GM21447 (cell line): ENCODE measurements around the gene EPN1.

Experiments
- ATAC-seq: cut with Tn5 transposase; IDR thresholded peaks from one replicate; pipeline ENCODE4 v1.9.1; 2021; ENCODE audit not compliant: unreplicated experiment

The EPN1 gene

DNA sequence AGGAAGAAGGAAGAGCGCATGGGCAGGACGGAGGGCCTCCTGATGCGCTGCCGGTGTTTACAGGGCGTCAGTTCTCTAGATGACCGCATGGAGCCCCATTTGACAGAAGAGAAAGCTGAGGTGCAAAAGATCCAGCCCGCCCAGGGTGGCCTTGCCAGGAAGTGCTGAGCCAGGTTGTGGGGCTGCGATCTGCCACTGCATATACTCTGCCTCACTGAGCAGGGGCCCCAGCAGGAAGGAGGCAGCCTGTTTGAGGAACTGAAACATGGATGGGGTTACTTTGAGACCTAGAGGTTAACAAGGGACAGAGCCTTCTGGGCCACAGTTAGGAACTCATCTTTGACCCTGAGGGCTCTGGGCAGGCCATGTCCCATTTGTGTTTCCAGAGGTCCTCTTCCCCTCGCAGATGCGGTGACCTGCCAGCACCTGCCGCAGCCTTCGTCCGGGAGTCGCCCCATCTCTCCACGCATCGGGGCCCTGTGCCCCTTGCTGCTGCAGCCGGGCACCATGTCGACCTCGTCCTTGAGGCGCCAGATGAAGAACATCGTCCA is 3.2 kb downstream of the EPN1 start:
- peak; percentile 71 for ATAC-seq

DNA sequence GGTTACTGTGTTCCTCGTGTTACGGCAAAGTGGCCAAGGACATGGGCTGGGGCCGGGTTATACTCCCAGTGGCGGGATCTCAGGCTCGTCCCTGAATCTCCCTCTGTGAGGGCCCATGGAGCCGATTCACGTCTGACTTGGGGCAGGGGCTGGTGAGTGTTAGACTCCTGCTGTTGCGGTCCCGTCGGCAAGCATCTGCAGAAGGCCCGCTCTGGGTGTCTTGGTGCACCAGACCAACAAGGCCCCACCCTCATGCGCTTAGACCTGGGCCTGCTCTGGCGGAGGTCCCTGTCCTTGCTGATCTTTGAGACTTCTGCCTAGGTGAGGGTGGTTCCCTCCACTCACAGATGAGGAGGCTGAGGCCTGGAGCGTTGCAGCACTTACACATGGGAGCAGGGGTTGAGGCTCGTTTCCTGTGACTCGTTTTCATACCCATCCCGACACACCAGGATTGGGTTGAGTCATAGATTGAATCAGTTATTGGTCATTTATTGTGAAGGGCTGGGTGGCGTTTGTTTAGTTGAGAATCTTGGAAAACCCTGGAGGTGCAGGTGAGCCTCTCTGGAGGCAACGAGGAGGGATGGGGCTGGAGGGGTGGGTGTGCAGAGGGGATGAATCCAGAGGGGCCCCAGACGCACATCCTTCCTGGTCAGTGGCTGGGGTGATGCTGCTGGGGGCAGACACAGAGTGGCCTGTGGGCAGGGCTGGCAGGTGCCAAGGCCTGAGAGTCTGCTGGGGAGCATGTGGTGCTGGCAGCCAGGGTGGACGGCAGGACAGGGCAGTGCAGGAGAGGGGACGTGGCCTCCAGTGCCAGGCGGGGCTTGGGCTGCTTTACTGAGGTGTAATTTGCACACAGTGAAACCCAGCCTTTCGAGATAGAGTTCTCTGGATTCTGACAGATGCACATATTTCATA is 4.6 kb downstream of the EPN1 start:
- no peak for ATAC-seq

DNA sequence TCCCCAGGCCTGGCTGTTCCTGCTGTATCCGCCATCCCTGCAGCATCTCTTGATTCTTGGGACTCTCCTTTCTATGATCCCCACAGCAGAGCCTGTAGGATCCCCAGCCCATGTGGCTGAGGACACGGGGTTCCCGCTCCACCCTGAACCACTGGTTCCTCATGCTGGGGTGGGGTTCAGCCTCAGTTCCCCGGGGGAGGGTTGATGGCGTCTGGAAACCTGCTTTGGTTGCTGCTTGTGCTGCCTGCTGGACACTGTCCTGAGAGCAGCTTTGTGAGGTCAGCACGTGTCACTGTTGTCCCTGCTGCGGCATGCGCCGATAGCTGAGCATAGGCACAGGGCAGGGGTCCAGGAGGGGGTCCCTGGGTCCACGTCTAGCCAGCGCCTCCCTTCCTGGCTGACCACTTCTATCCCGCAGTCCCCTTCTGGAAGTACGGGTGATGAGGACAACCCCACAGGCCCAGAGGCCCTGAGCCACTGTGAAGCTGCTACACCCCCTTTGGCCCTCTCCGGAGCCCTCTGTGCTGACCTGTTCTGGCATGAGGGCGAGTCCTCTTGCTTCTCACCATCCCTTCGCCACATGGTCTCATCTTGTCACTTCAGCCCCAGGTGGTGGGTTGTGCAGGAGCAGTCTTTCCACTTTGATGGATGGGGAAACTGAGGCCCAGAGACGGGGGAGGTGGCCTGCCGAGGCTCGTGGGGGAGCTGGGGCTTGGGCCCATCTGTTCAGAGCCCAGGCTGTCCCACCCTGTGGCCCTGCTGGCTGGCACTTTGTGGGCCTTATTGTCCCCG is 5.5 kb downstream of the EPN1 start:
- ATAC-seq: no peak

DNA sequence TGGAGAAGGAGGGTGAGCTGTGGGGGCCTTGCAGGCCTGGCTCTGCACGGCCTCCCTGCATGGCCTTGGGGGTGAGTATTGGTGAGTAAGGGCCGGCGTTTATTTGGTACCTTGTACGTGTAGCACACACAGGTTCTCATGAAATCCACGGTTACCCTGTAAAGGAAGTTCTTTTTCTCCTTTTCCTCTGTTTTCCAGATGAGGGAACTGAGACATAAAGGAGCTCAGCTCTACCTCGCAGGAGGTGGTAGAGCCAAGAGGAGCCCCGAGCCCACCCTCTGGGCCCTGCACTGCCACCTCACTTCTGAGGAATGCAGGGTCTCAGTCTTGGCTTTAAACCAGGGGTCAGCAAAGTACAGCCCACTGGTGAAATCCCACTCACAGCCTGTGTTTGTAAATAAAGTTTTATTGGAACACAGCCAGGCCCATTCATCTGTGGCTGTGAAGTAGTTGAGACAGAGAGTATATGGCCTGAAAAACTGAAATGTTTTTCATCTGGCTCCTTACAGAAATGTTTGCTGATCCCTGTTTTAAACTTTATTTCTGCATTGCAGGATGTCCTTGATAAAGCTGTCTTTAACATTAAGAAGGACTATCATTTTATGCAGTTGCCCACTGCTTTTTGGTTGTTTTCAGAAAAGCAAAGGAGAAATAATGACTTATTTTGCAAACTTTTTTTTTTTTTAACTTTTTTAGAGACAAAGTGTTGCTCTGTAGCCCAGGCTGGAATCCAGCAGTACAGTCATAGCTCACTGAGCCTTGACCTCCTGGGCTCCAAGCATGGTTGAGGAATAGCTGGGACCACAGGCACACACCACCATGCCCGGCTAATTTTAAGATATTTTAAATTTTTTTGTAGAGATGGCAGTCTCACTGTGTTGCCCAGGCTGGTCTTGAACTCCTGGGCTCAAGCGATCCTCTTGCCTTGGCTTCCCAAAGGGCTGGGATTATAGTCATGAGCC is 6.4 kb downstream of the EPN1 start:
- ATAC-seq: no peak

DNA sequence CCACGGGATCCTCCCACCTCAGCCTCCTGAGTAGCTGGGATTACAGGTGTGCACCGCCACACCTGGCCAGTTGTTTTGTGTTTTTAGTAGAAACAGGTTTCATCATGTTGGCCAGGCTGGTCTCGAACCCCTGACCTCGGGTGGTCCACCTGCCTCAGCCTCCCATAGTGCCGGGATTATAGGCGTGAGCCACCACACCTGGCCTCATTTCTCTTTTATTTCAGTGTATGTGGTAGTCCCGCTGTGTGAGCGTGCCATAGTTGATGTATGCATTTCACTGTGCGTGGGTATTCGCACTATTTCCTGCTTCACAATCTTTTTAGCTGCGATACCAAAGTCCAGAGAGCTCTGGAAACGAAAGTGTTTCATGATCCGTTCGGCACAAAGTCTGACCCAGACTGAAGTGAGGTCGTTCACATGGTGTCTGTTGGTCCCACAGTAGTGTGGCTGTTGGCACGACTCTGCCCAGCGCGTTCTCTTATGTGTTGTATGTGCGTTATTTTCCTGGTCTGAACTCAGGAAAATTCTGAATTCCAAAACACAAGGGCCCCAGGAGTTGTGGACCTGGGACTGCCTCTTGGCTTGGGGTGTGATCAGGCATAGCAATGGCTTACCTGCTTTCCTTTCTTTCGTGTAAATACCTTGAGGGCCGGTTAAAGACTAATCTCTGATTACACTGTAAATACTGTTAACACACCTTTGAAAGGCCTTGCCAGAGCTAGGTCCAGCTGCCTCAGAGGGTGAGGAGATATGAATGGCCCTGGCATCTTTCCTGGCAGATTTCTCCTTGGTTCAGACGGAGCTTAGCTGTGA is 8.6 kb downstream of the EPN1 start:
- ATAC-seq: no peak

DNA sequence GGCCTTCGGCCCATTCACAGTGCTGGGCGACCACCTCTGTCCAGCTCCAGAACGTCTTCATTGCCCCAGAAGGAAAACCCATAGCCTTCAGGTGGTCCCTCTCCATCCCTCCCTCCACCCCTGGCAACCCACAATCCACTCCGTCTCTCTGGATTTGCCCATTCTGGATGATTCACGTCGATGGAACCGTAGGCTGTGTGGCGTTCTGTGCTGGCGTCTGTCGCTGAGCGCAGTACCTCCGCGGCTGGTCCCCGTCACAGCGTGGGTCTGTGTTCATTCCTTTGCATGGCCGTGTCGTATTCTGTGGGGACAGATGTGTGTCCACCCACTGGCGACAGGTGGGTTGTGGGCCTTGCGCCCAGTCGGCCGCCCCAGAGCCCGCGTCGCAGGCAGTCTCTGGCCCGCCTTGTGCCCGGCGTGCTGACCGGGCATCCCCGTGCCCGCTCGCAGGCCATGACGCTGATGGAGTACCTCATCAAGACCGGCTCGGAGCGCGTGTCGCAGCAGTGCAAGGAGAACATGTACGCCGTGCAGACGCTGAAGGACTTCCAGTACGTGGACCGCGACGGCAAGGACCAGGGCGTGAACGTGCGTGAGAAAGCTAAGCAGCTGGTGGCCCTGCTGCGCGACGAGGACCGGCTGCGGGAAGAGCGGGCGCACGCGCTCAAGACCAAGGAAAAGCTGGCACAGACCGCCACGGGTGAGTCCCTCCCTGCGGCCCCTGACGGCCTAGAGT is 10.1 kb downstream of the EPN1 start:
- ATAC-seq: no peak

DNA sequence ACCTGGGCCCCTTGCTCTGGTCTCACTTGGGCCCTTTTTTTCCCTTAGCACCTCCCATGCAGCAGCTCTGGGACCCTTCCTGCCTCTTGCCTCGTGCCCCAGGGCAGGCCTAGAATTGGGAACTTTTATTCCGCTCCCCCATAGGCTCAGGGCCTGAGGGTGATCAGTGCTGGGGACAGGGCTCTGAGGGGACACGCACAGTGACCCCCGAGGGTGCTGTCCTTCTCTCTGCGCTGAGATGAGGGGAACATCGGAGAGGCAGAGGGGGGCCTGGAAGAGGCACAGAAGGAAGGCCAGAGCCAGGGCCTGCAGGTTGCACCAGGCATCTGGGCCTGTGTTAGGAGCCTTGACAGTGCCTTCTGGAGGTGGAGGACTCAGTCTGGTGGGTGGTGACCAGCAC is 10.8 kb downstream of the EPN1 start:
- ATAC-seq: no peak

DNA sequence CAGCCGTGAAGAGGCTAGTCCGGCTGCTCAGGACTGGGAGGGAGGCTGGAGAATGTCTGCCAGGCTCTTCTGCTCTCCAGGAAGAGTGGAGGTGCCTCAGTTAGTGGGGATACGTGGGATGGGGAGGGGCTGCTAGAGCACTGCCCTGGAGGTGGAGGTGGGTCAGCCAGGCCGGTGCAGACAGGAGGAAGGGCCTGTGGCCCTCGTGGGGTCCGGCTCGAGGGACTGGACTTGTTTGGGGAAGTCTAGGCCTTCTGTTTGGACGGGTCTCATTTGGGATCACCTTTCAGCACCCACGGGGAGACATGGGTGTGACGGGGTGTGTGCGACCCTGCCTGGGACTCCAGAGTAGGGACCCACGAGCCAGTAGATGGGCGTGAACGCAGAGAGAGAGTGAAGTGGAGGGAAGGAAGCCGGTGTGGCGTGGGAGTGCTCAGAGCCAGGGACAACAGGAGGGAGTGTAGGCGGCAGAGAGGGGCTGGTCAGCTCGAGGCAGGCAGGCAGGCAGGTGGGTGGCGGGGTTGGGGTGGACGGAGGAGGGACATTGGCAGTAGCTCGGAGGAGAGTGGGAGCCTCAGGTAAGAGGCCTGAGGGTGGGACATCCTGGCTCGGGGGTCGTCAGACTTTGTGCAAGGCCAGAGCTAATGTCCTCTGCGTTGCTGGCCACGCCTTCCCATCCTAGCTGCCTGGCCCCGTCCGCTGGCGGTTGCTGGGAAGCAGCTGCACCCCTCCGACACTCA is 11.5 kb downstream of the EPN1 start:
- ATAC-seq: no peak

DNA sequence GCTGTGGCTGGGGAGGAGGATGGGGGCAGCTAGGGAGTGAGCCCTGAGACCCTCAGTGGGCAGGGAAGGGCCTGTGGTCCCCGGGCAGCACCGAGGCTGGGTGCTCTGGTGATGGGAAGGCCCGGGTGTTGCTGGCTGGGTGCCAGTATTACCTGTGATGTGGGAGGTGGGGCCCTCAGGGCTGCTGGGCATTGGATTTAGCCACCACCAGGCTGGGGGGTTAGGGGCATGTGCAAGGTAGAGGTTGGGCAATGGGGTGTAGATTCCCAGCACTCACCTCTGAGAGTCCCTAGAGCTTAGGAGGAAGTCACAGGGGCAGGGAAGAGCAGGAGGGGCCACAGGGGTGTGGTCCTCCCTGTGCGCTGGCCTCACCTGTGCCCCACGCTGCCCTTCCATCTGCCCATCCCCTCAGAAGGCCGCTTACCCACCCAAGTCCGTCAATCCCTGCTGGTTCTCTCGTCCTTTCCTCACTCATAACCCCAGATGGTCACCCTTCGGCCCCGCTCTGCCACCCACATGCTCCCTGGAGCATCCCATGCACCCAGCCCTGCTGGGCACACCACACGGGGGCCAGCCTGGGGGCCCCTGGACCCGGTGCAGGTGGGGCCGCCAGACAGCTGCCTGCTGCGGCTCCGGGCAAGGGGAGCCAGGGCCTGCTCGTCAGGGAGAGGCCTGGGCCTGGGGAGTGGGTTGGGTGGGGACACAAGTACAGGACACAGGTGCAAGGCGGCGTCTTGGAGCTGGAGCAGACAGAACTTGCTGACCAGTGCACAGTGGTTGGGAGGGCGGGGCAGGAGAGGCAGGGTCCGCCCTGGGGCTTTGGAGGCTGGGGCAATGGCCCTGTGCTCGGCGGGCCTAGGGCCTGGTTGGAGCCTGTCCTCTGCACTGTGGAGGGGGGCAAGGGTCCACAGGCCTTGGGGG is 12.5 kb downstream of the EPN1 start:
- ATAC-seq: no peak

DNA sequence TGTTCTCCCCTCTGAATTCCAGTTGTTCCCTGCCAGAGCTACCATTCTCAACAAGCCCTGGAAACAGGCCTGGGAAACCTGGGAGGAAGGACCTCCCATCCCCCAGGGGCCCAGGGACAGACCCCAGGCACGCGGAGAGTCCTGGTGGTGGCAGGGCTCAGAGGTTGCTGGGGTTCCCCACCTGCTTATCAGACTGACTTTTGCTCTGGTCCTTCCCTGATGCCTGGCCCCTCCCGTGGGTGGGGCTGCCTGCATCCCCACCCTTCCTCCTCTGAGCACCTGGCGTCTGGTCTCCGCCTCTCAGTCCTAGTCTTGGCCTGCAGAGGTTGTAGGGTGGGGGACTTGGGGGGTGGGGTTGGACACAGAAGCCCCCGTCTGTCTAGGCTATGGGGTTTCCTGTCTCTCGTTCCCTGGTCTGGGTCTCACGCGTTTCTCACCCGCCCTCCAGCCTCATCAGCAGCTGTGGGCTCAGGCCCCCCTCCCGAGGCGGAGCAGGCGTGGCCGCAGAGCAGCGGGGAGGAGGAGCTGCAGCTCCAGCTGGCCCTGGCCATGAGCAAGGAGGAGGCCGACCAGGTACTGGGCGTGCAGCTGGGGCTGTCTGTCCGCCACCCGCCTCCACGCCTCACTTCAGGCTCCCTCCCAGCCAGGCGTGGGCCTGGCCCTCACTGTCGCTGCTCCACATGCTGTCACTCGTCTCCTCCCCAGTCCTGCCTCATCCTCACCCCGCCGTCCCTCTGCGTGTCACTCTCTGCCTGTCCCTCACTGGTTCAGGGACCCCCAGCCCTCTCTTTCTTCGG is 13.6 kb downstream of the EPN1 start:
- no peak for ATAC-seq

DNA sequence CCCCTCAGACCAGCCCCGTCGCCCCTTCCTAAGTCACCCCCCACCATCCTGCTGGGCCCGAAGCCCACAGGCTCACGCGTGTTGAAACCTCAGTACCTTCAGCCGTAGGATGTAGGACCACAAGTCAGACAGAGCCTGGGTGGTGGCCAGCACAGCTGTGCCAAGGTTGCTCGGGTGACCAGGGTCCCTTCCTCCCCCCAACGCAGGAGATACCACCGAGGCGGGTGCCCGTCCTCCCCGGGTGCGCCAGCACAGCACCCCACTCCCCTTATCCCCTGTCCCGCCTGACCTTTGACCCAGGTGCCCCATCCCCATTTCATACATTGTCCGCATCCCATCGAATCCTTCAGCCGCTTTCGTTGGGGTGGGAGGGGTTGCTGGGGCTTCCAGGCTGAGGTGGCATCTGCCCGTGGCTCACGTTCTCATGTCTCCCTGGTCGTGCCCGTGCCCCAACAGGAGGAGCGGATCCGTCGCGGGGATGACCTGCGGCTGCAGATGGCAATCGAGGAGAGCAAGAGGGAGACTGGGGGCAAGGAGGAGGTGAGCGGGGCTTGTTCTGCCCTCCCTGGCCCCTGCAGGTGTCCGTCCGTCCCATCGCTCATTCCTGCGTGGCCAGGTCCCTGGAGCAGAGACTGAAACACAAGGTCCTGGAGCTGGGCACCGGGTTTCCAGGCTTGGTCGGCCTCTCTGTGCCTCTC is 14.5 kb downstream of the EPN1 start:
- no peak for ATAC-seq

DNA sequence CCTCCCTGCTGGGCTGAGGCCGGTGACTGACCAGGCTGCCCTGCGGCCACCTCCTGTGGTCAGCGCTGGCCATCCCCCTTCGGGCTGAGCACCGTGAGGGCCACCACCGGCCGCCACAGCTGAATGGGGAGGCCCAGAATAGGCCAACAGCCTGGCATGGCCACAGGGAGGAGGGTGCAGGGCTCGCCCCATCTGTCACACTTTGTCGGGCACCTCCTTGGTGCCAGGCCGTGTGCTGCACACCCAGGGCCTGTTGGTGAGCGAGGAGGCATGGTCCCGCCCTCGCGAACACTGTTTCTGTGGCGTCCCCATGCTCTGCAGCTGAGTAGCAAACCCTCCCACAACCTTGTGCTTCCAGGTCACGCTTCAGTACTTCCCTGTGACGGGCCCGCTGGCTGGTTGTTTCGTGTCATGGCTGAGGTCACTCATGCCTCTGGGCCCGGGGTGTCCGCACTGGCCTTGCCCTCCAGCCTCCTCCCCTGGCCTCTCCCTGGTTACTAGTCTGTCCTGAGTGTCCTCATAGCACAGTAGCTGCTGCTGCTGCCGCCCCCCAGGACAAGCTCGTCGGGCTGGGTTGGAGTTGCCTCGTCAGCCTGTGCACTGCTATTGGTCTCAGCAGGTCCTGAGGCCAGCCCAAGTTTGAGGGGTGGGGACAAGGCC is 15.2 kb downstream of the EPN1 start:
- no peak for ATAC-seq

DNA sequence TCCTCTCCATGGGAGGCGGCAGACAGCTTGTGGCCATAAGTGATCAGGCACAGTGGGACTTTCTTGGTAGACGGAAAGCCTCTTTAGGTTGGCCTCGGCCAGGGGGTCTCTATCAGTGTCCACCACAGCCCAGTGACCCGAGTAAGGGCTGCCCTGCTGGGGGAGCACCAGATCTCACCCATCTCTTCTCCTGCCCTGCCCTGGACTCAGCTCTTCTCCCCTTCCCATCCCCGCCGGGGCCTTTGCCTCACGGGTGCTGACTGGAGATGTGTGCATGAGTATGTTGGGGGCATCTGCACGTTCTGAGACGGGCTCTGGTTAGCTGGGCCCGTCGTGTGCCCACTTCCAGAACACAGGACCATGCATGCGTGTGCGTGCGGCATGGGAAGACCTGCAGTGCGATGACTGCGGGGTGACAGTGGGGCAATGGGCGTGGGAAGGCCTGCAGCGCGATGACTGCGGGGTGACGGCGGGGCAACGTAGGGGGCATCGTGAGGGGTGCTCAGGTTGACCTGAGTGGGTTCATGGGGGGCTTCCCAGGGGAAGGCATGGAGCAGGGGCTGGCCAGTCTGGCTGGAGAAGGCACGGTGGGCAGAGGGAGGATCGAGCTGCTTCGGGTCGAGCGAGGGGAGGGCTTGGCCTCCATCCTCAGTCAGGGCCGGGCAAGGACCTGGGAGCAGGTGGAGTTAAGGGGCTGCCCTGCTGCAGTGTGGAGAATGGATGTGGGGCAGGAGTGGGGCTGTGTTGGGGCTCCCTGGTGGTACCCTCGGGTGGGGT is 15.9 kb downstream of the EPN1 start:
- no peak for ATAC-seq

DNA sequence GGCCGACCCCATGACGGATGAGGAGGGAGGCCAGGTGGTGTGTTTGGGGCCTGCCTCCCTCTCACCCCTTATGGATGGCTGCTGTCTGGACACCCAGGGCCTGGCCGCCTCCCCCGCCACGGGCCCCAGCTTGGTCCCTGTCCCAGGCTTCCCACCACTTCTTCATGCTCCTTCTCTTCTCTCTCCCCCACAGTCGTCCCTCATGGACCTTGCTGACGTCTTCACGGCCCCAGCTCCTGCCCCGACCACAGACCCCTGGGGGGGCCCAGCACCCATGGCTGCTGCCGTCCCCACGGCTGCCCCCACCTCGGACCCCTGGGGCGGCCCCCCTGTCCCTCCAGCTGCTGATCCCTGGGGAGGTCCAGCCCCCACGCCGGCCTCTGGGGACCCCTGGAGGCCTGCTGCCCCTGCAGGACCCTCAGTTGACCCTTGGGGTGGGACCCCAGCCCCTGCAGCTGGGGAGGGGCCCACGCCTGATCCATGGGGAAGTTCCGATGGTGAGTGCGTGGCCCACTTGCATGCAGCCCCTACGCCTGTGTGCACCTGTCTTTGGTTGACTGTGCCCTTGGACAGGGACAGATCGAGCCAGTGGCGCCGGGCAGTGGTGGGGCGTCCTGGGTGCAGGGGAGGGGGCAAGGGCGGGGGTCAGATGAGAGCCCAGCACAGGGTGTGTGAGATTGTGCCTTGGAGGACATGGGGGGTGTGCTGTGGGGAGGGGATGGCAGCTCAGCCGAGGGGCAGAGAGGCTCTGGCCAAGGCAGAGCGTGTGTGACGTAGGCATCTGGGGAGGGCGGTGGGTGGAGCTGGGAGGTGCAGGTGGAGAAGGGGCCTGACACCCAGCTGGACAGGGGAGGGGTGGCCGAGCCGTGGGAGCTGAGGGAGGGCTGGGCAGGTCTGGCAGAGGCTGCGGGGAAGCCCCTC is 16.8 kb downstream of the EPN1 start:
- ATAC-seq: no peak
